ENCODE results near the gene PDE4D. TPM values are rescaled to one million over a fixed set of nuclear protein-coding genes. Genes with fewer than 3 reads are reported as not detected.

PDE4D gene
- total RNA-seq, 1 donor from 2014 or later, result 14.2 TPM

GRCh38 chr5:58993461-58993860 lies 900.1 kb downstream of the PDE4D start:
- Histone ChIP-seq H2AFZ (ENCODE audit: low read depth, low read length) (no peak overlapping the region), H3K4me3 (ENCODE audit: insufficient read depth, low read depth, low read length) (no peak overlapping the region), H3K27ac (ENCODE audit: low read depth, low read length) (no peak overlapping the region), H3K79me2 (ENCODE audit: insufficient read depth, low read length) (no peaks in the 10 kb centered on the region), H4K20me1 (ENCODE audit: insufficient read depth, low read length) (no peaks in the 10 kb centered on the region), H3K9ac (ENCODE audit: low read length) (no peak overlapping the region), H3K4me1 (ENCODE audit: insufficient read depth, low read length) (no peaks in the 10 kb centered on the region), H3K9me3 (ENCODE audit: insufficient read depth, low read depth, low read length) (no peaks in the 10 kb centered on the region), H3K27me3 (ENCODE audit: insufficient read depth, low read length) (no peaks in the 10 kb centered on the region), H3K36me3 (ENCODE audit: insufficient read depth, low read length) (no peaks in the 10 kb centered on the region), H3K4me2 (ENCODE audit: low read length) (no peak overlapping the region)
- H3K27me3 Mint-ChIP-seq (ENCODE audit: low read depth, unreplicated experiment), result no peaks in the 10 kb centered on the region
- H3K9me3 Mint-ChIP-seq (ENCODE audit: unreplicated experiment), result no peaks in the 10 kb centered on the region
- no peak overlapping the region for H3K4me3 Mint-ChIP-seq (ENCODE audit: unreplicated experiment)
- no peak overlapping the region for H3K27ac Mint-ChIP-seq (ENCODE audit: unreplicated experiment)
- no peak for FAIRE-seq
- no peaks in the 10 kb centered on the region for H3K36me3 Mint-ChIP-seq (ENCODE audit: low read depth, unreplicated experiment)
- no peak for DNase-seq (ENCODE audit: low read depth)
- H3K4me1 Mint-ChIP-seq (ENCODE audit: low read depth, unreplicated experiment), result no peaks in the 10 kb centered on the region
- no peak for TF ChIP-seq EZH2 (IDR thresholded peaks at IDR 0.05; ENCODE audit: insufficient read depth, low read length)
- no peak for TF ChIP-seq CTCF (IDR thresholded peaks at IDR 0.05; ENCODE audit: insufficient read depth, low read depth, low read length)

GRCh38 chr5:58988938-58989337 lies 904.6 kb downstream of the PDE4D start:
- Histone ChIP-seq H3K27ac (ENCODE audit: low read depth, low read length) (no peak overlapping the region), H3K4me2 (ENCODE audit: low read length) (no peak overlapping the region), H3K36me3 (ENCODE audit: insufficient read depth, low read length) (no peaks in the 10 kb centered on the region), H3K4me1 (ENCODE audit: insufficient read depth, low read length) (no peaks in the 10 kb centered on the region), H3K79me2 (ENCODE audit: insufficient read depth, low read length) (no peaks in the 10 kb centered on the region), H3K4me3 (ENCODE audit: insufficient read depth, low read depth, low read length) (no peak overlapping the region), H3K27me3 (ENCODE audit: insufficient read depth, low read length) (no peaks in the 10 kb centered on the region), H4K20me1 (ENCODE audit: insufficient read depth, low read length) (no peaks in the 10 kb centered on the region), H3K9ac (ENCODE audit: low read length) (no peak overlapping the region), H3K9me3 (ENCODE audit: insufficient read depth, low read depth, low read length) (no peaks in the 10 kb centered on the region), H2AFZ (ENCODE audit: low read depth, low read length) (no peak overlapping the region)
- Mint-ChIP-seq H3K36me3 (ENCODE audit: low read depth, unreplicated experiment) (peaks cover 2% of the 10 kb centered on the region), H3K27ac (ENCODE audit: unreplicated experiment) (no peak overlapping the region), H3K4me1 (ENCODE audit: low read depth, unreplicated experiment) (peaks cover 4% of the 10 kb centered on the region), H3K9me3 (ENCODE audit: unreplicated experiment) (no peaks in the 10 kb centered on the region), H3K4me3 (ENCODE audit: unreplicated experiment) (no peak overlapping the region), H3K27me3 (ENCODE audit: low read depth, unreplicated experiment) (no peaks in the 10 kb centered on the region)
- TF ChIP-seq CTCF (IDR thresholded peaks at IDR 0.05; ENCODE audit: insufficient read depth, low read depth, low read length), result no peak
- no peak for TF ChIP-seq EZH2 (IDR thresholded peaks at IDR 0.05; ENCODE audit: insufficient read depth, low read length)
- DNase-seq (ENCODE audit: low read depth) (no peak), FAIRE-seq (no peak)

- Histone ChIP-seq H2AFZ (ENCODE audit: low read depth, low read length) (no peak overlapping the region), H3K36me3 (ENCODE audit: insufficient read depth, low read length) (no peaks in the 10 kb centered on the region), H3K27me3 (ENCODE audit: insufficient read depth, low read length) (no peaks in the 10 kb centered on the region), H4K20me1 (ENCODE audit: insufficient read depth, low read length) (no peaks in the 10 kb centered on the region), H3K4me3 (ENCODE audit: insufficient read depth, low read depth, low read length) (no peak overlapping the region), H3K79me2 (ENCODE audit: insufficient read depth, low read length) (no peaks in the 10 kb centered on the region), H3K4me2 (ENCODE audit: low read length) (no peak overlapping the region), H3K9me3 (ENCODE audit: insufficient read depth, low read depth, low read length) (no peaks in the 10 kb centered on the region), H3K4me1 (ENCODE audit: insufficient read depth, low read length) (no peaks in the 10 kb centered on the region), H3K27ac (ENCODE audit: low read depth, low read length) (no peak overlapping the region), H3K9ac (ENCODE audit: low read length) (no peak overlapping the region)
- no peak for DNase-seq (ENCODE audit: low read depth)
- TF ChIP-seq EZH2 (IDR thresholded peaks at IDR 0.05; ENCODE audit: insufficient read depth, low read length), result no peak
- TF ChIP-seq CTCF (IDR thresholded peaks at IDR 0.05; ENCODE audit: insufficient read depth, low read depth, low read length), result no peak
- Mint-ChIP-seq H3K9me3 (ENCODE audit: unreplicated experiment) (no peaks in the 10 kb centered on the region), H3K4me3 (ENCODE audit: unreplicated experiment) (no peak overlapping the region), H3K27ac (ENCODE audit: unreplicated experiment) (no peak overlapping the region), H3K27me3 (ENCODE audit: low read depth, unreplicated experiment) (no peaks in the 10 kb centered on the region), H3K36me3 (ENCODE audit: low read depth, unreplicated experiment) (peaks cover 3% of the 10 kb centered on the region), H3K4me1 (ENCODE audit: low read depth, unreplicated experiment) (peaks cover 4% of the 10 kb centered on the region)
- no peak for FAIRE-seq
Observed at GRCh38 chr5:58987193-58987592, 906.3 kb downstream of the PDE4D start.

Data from astrocyte (in vitro differentiated cells and primary cell).